Non-pigmented ciliary epithelial cell (primary cell): Measurements from ENCODE around the gene PELI3.
A peak's percentile ranks its signal among the peaks of the same experiment; 100 is the strongest.
"Not testable (repeated sequence)": the region's sequence is repeated elsewhere in the genome, so short reads cannot be mapped to it uniquely, and the experiment has no call there.

Experiments
- DNase-seq: peaks from one replicate; pipeline ENCODE4 v3.0.0-alpha.2; 2010; ENCODE audit warnings: low read depth

PELI3 gene

GRCh38 chr11:66466225-66467033, at the start of gene PELI3:
Gene PELI3, plus strand, starts transcription at chr11:66466905. Its CDS starts 1,224 bp downstream, at chr11:66468129.
- DNase-seq: peak; percentile 49

GRCh38 chr11:66417000-66417399, 49.7 kb upstream of the PELI3 start:
- DNase-seq: no peak

- peak; percentile 80 for DNase-seq
Measured at GRCh38 chr11:66418168-66418985, 48.3 kb upstream of the PELI3 start.

- no peak for DNase-seq
Measured at GRCh38 chr11:66418986-66419308, 47.8 kb upstream of the PELI3 start.

GRCh38 chr11:66419825-66420224, 46.9 kb upstream of the PELI3 start:
- DNase-seq: no peak

- DNase-seq: no peak
Measured at GRCh38 chr11:66420671-66421476, 45.8 kb upstream of the PELI3 start, which contains the start of gene NPAS4. Gene NPAS4, plus strand, starts transcription at chr11:66421035. Its CDS starts 145 bp downstream, at chr11:66421180.

- peak; percentile 28 for DNase-seq
Measured at GRCh38 chr11:66421492-66422205, 45.1 kb upstream of the PELI3 start.

GRCh38 chr11:66426314-66426713, 40.4 kb upstream of the PELI3 start:
- DNase-seq: no peak

- DNase-seq: no peak
Measured at GRCh38 chr11:66428933-66429332, 37.8 kb upstream of the PELI3 start.

GRCh38 chr11:66429983-66430602, 36.6 kb upstream of the PELI3 start:
- no peak for DNase-seq

- not testable (repeated sequence) for DNase-seq
Measured at GRCh38 chr11:66431287-66431686, 35.4 kb upstream of the PELI3 start.

- DNase-seq: not testable (repeated sequence)
Measured at GRCh38 chr11:66431871-66432329, 34.8 kb upstream of the PELI3 start.

GRCh38 chr11:66432597-66432996, 34.1 kb upstream of the PELI3 start:
- no peak for DNase-seq

GRCh38 chr11:66437979-66438503, 28.7 kb upstream of the PELI3 start:
- no peak for DNase-seq

GRCh38 chr11:66438504-66439466, 27.9 kb upstream of the PELI3 start, which contains the start of gene MRPL11:
Gene MRPL11, minus strand, starts transcription at chr11:66438848. Its CDS starts 94 bp downstream, at chr11:66438754.
- DNase-seq: peak; percentile 81

GRCh38 chr11:66440101-66440939, 26.4 kb upstream of the PELI3 start:
- DNase-seq: not testable (repeated sequence)

- DNase-seq: not testable (repeated sequence)
Measured at GRCh38 chr11:66440940-66441282, 25.8 kb upstream of the PELI3 start.

- DNase-seq: no peak
Measured at GRCh38 chr11:66443602-66444001, 23.1 kb upstream of the PELI3 start.

- DNase-seq: no peak
Measured at GRCh38 chr11:66447012-66447411, 19.7 kb upstream of the PELI3 start.
